H1 (cell line): ENCODE measurements around the gene C1orf87. TPM values are rescaled to one million over a fixed set of nuclear protein-coding genes. Genes with fewer than 3 reads are reported as not detected.

Experiments used
- CTBP2 ChIP-seq: IDR thresholded peaks from 2 replicates; pipeline ENCODE4 v1.7.0; 2011; ENCODE audit warnings: borderline replicate concordance, mild to moderate bottlenecking, moderate library complexity, mixed read lengths, low read length; ENCODE audit not compliant: insufficient read depth, insufficient read length
- KDM4A ChIP-seq: IDR thresholded peaks from one replicate; pipeline ENCODE4 v1.7.1; 2012; ENCODE audit warnings: low read depth, mild to moderate bottlenecking, moderate library complexity, low read length, inconsistent platforms; ENCODE audit not compliant: severe bottlenecking
- RNF2 ChIP-seq: fragments of 200-900, 300-1000 bp; sonication (generic); IDR thresholded peaks from 2 replicates; pipeline ENCODE4 v1.7.1; 2016; ENCODE audit warnings: borderline replicate concordance, low read depth, mild to moderate bottlenecking, antibody characterized with exemption, low read length; ENCODE audit not compliant: poor library complexity, severe bottlenecking; ENCODE audit errors: missing control alignments
- SP2 ChIP-seq: IDR thresholded peaks from 2 replicates; pipeline ENCODE4 v1.6.1; 2012; ENCODE audit warnings: mild to moderate bottlenecking, low read length, inconsistent platforms
- TAF1 ChIP-seq: IDR thresholded peaks from 2 replicates; pipeline ENCODE4 v1.6.1; 2011; ENCODE audit warnings: mild to moderate bottlenecking, low read depth, low read length
- ZNF274 ChIP-seq: IDR thresholded peaks from 2 replicates; pipeline ENCODE4 v1.7.0; 2012; ENCODE audit warnings: low read length, borderline replicate concordance; ENCODE audit errors: extremely low read depth
- polyA plus RNA-seq, 7 experiments: library from polyadenylated mRNA; depleted of rRNA in 3 of 7; stranded (reverse) in 5 of 7; unstranded in 2 of 7; fragments of >200 nt in 5 of 7; fragments of 200-250 nt in 2 of 7; gene quantifications; 1 replicate in 5 of 7; 2 replicates in 1 of 7; 4 replicates in 1 of 7; pipeline versions ENCODE4 v1.2.1 to v1.2.3, GENCODE V29; 2011 to 2013; ENCODE audit warnings: missing spikeins in 2 of 7, mixed read lengths in 2 of 7
- total RNA-seq: library from RNA; stranded (reverse); fragmentation: NEBNext Ultra II Directional; extraction: Animal tissue kit (Norgen Biotek cat#: 25700); gene quantifications from 2 replicates; pipeline ENCODE4 v1.2.1, GENCODE V29; 2021

The C1orf87 gene
- total and polyA plus RNA-seq, 2 of the 8 experiments (the other 6 are each of a cell fraction or from before 2014, with no cell fraction given), result 0.41 TPM; not detected in 1

- TF ChIP-seq TAF1, result no peak
- TF ChIP-seq SP2, result no peak
- TF ChIP-seq KDM4A, result no peak
- TF ChIP-seq ZNF274, result no peak
- no peak for TF ChIP-seq RNF2
- no peak for TF ChIP-seq CTBP2
Measured at GRCh38 chr1:59978511-59978910, 95.1 kb downstream of the C1orf87 start (continued).
